ENCODE results near the gene DNHD1. TPM values are rescaled to one million over a fixed set of nuclear protein-coding genes. Genes with fewer than 3 reads are reported as not detected.

The DNHD1 gene
- total RNA-seq, 6 experiments from 2014 or later = 1.9 to 10.3 (median 6.1) TPM

- intact Hi-C loops (cut with DNase I) = no loop called here
- whole genome bisulfite sequencing (ENCODE audit: insufficient coverage, low coverage, low lambda C conversion rate, missing lambda C conversion rate) = no CpG with 5 or more reads among the region's 4 CpGs
- H3K4me3 ChIP-seq = no peak overlapping the region
- DNase-seq (no peak), ATAC-seq (no peak)
- no peak overlapping the region for H3K27ac ChIP-seq
- no peaks in the 10 kb centered on the region for H3K9me3 ChIP-seq
- H3K36me3 ChIP-seq = no peaks in the 10 kb centered on the region
- TF ChIP-seq CTCF (IDR thresholded peaks at IDR 0.05) = no peak
- no peak for TF ChIP-seq POLR2A (IDR thresholded peaks at IDR 0.05)
- peaks cover 0 to 11% (median 4%) of the 10 kb centered on the region in 4 donors for H3K4me1 ChIP-seq
- H3K27me3 ChIP-seq = no peaks in the 10 kb centered on the region
These were observed 66.1 kb downstream of the DNHD1 start for GRCh38 chr11:6563121-6563619.

GRCh38 chr11:6563667-6564066 lies 66.6 kb downstream of the DNHD1 start:
- ATAC-seq (no peak), DNase-seq (no peak)
- Histone ChIP-seq H3K4me1 (peaks cover 0 to 16% (median 7%) of the 10 kb centered on the region in 4 donors), H3K27ac (no peak overlapping the region), H3K36me3 (no peaks in the 10 kb centered on the region), H3K27me3 (no peaks in the 10 kb centered on the region), H3K9me3 (no peaks in the 10 kb centered on the region), H3K4me3 (no peak overlapping the region)
- 67% methylated on average over 1 of the region's 10 CpGs for WGBS (ENCODE audit: insufficient coverage, low coverage, low lambda C conversion rate, missing lambda C conversion rate)
- intact Hi-C loops (cut with DNase I) = no loop called here
- TF ChIP-seq CTCF (IDR thresholded peaks at IDR 0.05) (no peak), POLR2A (IDR thresholded peaks at IDR 0.05) (no peak)

- Histone ChIP-seq H3K4me1 (peaks cover 0 to 20% (median 8%) of the 10 kb centered on the region in 4 donors), H3K36me3 (no peaks in the 10 kb centered on the region), H3K4me3 (no peak overlapping the region), H3K9me3 (no peaks in the 10 kb centered on the region), H3K27me3 (no peaks in the 10 kb centered on the region), H3K27ac (no peak overlapping the region)
- ATAC-seq (no peak), DNase-seq (no peak)
- 89% methylated on average over 2 of the region's 2 CpGs for WGBS (ENCODE audit: insufficient coverage, low coverage, low lambda C conversion rate, missing lambda C conversion rate)
- intact Hi-C loops (cut with DNase I) = no loop called here
- TF ChIP-seq CTCF (IDR thresholded peaks at IDR 0.05) (no peak), POLR2A (IDR thresholded peaks at IDR 0.05) (no peak)
These were observed 68.2 kb downstream of the DNHD1 start for GRCh38 chr11:6565325-6565724.

GRCh38 chr11:6565988-6566703 lies 69.1 kb downstream of the DNHD1 start:
- no peak for TF ChIP-seq CTCF (IDR thresholded peaks at IDR 0.05)
- TF ChIP-seq POLR2A (IDR thresholded peaks at IDR 0.05) = no peak
- no peak for ATAC-seq
- WGBS (ENCODE audit: insufficient coverage, low coverage, low lambda C conversion rate, missing lambda C conversion rate) = 86% methylated on average over 2 of the region's 5 CpGs
- Histone ChIP-seq H3K36me3 (no peaks in the 10 kb centered on the region), H3K27ac (no peak overlapping the region), H3K4me3 (no peak overlapping the region), H3K27me3 (no peaks in the 10 kb centered on the region), H3K9me3 (no peaks in the 10 kb centered on the region), H3K4me1 (peaks cover 0 to 20% (median 8%) of the 10 kb centered on the region in 4 donors)
- no peak for DNase-seq
- intact Hi-C loops (cut with DNase I) = no loop called here
